ENCODE results near the gene PRR22.
"Not testable (repeated sequence)": the region's sequence is repeated elsewhere in the genome, so short reads cannot be mapped to it uniquely, and the experiment has no call there.

Gene PRR22

DNA sequence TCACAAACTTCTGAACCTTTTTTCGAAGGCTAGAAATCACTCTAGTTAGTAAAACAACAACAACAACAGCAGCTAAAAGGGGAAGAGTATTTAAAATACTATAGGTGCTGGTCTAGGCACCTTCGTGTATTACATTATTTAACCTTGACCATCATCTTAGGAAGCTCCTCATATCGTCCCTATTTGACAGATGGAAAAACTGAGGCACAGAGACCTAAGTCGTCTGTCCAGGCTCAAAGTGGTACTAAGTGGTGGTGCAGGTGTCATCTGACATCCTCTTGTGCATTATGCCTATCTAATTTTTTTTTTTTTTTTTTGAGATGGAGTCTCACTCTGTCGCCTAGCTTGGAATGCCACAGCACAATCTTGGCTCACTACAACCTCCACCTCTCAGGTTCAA, 35.0 kb downstream of the PRR22 start:
- DNase-seq: no peak

DNA sequence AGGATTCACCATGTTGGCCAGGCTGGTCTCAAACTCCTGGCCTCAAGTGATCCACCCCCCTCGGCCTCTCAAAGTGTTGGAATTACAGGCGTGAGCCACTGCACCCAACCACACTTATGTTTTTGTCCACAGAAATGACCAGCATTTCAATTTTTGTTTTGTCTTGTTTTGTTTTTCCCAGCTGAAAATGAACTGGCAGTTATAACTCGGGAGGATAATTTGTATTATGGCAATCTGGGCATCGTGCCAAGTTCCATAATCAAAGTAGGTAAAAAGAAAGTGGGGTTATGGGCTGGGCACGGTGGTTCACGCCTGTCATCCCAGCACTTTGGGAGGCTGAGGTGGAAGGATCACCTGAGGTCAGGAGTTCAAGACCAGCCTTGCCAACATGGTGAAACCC, 35.6 kb downstream of the PRR22 start:
- DNase-seq: not testable (repeated sequence)

DNA sequence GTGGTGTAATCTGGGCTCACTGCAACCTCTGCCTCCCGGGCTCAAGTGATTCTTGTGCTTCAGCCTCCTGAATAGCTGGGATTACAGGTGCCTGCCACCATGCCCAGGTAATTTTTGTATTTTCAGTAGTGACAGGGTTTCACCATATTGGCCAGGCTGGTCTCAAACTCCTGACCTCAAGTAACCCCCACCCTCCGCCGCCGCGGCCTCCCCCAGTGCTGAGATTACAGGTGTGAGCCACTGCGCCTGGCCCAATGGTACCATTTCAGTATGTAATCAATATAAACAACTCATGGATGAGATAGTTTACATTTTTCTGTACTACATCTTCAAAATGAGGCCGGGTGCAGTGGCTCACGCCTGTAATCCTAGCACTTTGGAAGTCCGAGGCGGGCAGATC, 39.5 kb downstream of the PRR22 start:
- DNase-seq: not testable (repeated sequence)

DNA sequence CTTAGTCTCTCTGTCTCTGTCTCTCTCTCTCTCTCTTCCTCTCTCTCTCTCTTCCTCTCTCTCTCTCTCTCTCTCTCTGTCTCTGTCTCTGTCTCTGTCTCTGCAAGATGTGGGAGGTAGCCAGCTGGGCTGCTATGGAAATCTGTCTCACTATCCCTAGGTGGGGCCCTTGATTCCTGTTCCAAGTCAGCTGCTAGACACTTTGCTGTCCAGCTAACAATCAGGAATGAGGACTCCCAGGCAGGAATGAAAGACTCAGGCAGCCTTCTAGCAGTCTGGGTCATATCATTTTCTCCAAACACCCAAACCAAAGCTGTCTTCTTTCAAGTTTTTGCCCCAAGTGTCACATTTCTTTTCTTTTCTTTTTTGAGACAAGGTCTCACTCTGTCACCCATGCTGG, 40.9 kb downstream of the PRR22 start:
- DNase-seq: no peak

DNA sequence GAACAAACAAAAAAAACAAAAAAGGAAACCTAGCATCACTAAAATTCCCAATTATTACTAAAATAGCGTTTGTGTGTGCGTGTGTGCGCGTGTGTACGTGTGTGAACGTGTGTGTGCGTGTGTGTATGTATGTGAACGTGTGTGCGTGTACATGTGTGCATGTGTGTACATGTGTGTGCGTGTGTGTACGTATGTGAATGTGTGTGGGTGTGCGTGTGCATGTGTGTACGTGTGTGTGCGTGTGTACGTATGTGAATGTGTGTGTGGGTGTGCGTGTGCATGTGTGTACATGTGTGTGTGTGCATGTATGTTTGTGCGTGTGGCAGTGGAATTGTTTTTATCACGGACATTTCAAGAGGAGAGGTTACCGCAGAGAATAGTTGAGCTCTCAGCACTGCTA, 42.5 kb downstream of the PRR22 start:
- DNase-seq: no peak

DNA sequence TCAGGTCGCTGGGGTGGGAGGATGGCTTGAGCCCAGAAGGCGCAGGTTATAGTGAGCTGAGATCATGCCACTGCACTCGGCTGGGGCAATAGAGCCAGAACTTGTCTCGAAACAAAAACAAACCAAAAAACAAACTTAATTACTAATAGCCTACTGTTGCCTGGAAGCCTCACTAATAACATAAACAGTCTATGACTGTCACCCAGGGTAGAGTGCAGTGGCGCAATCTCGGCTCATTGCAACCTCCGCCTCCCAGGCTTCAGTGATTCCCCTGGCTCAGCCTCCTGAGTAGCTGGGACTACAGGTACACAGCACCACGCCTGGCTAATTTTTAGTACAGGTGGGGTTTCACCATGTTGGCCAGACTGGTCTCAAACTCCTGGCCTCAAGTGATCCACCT, 46.1 kb downstream of the PRR22 start:
- no peak for DNase-seq

DNA sequence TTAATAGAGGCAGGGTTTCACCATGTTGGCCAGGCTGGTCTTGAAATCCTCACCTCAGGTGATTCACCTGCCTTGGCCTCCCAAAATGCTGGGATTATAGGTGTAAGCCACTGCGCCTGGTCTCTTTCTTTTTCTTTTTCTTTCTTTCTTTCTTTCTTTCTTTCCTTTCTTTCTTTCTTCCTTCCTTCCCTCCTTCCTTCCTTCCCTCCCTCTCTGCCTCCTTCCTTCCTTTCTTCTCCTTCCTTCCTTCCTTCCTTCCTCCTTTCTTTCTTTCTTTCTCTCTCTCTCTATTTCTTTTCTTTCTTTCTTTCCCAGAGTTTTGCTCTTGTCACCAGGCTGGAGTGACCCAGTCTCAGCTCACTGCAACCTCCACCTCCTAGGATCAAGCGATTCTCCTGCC, 51.4 kb downstream of the PRR22 start:
- not testable (repeated sequence) for DNase-seq

All from suppressor macrophage treated with lipopolysaccharide for 1 hour (primary cell).